GM12878 (cell line): ENCODE measurements around the gene RAD1. TPM values are rescaled to one million over a fixed set of nuclear protein-coding genes. Genes with fewer than 3 reads are reported as not detected.

Experiments used
- ATAC-seq: fragments of 200-7000 bp; cut with Tn5 transposase; 3 replicates; pipeline ENCODE4 v1.9.1; 2020; ENCODE audit warnings: mild to moderate bottlenecking, moderate library complexity
- BruUV-seq: library from RNA; stranded (reverse); fragments of 400-500 nt; replicated peaks from 2 replicates; lab custom pipeline; 2021; lab: Mats Ljungman, UMichigan
- CTCF ChIA-PET: fragments of 300-600 bp; sonication (Branson Sonifier 250); formaldehyde crosslinking; extraction: SDS; loops from one replicate; lab custom pipeline; 2021; ENCODE audit warnings: inconsistent platforms; lab: Yijun Ruan, JAX
- POLR2A ChIA-PET: fragments of 350-600 bp; formaldehyde crosslinking; extraction: SDS; loops from one replicate; lab custom pipeline; 2021; ENCODE audit warnings: inconsistent platforms; lab: Charles Lee
- RAD21 ChIA-PET: fragments of 300-600 bp; sonication (Branson Sonifier 250); formaldehyde crosslinking; loops from one replicate; lab custom pipeline; 2023; ENCODE audit warnings: antibody characterized with exemption; ENCODE audit not compliant: unreplicated experiment; lab: Charles Lee
- SMC1A ChIA-PET: fragments of 300-600 bp; sonication (Branson Sonifier 250); formaldehyde crosslinking; loops from one replicate; lab custom pipeline; 2023; ENCODE audit not compliant: unreplicated experiment, uncharacterized antibody; lab: Charles Lee
- DNase-seq: peaks from one replicate; pipeline ENCODE4 v3.0.0-alpha.2; 2011; ENCODE audit warnings: low read depth, low spot score
- FAIRE-seq: peaks from 3 replicates; lab custom pipeline; 2011; peaks lifted over from hg19 to GRCh38; lab: Jason Lieb, UNC
- H2AFZ ChIP-seq: 2 replicates; pipeline ENCODE4 v1.6.0; 2011; ENCODE audit warnings: low read depth, low read length, control low read depth; ENCODE audit not compliant: control insufficient read depth
- H3K27ac ChIP-seq: 2 replicates; pipeline ENCODE4 v1.5.1; 2011; ENCODE audit warnings: control low read depth; ENCODE audit not compliant: control insufficient read depth, insufficient read depth
- H3K27me3 ChIP-seq, 2 experiments: replicated peaks in 1 of 2; 2 replicates each; pipeline versions ENCODE4 v1.6.0 to v1.6.1; 2011; ENCODE audit warnings: low read length in 1 of 2; ENCODE audit not compliant: control insufficient read depth in 2 of 2, insufficient read depth in 2 of 2
- H3K36me3 ChIP-seq, 2 experiments: 2 replicates each; pipeline ENCODE4 v1.5.1; 2011; ENCODE audit warnings: low read length in 1 of 2; ENCODE audit not compliant: control insufficient read depth in 2 of 2, insufficient read depth in 2 of 2
- H3K4me1 ChIP-seq: 2 replicates; pipeline ENCODE4 v1.6.1; 2011; ENCODE audit warnings: mild to moderate bottlenecking, low read length, moderate library complexity, mixed read lengths; ENCODE audit not compliant: control insufficient read depth, insufficient read depth
- H3K4me2 ChIP-seq: 2 replicates; pipeline ENCODE4 v1.6.0; 2011; ENCODE audit warnings: control low read depth; ENCODE audit not compliant: control insufficient read depth, insufficient read depth
- H3K4me3 ChIP-seq: fragments of 200-600 bp; sonication (generic); 2 replicates; pipeline ENCODE4 v1.5.1; 2016
- H3K79me2 ChIP-seq: 2 replicates; pipeline ENCODE4 v1.6.0; 2011; ENCODE audit warnings: low read length; ENCODE audit not compliant: control insufficient read depth, insufficient read depth
- H3K9ac ChIP-seq: 2 replicates; pipeline ENCODE4 v1.8.0; 2011; ENCODE audit warnings: low read length, control low read depth, mixed read lengths; ENCODE audit not compliant: control insufficient read depth, insufficient read depth
- H3K9me3 ChIP-seq: replicated peaks from 3 replicates; pipeline ENCODE4 v1.5.1; 2011; ENCODE audit warnings: mild to moderate bottlenecking, low read length; ENCODE audit not compliant: control insufficient read depth, insufficient read depth
- H4K20me1 ChIP-seq: 2 replicates; pipeline ENCODE4 v1.6.0; 2011; ENCODE audit not compliant: control insufficient read depth, insufficient read depth
- BMI1 ChIP-seq: fragments of 450-650 bp; IDR thresholded peaks from 2 replicates; pipeline ENCODE4 v1.6.1; 2016; ENCODE audit warnings: mild to moderate bottlenecking, moderate library complexity, borderline replicate concordance
- CHD2 ChIP-seq: IDR thresholded peaks from 2 replicates; pipeline ENCODE4 v1.6.1; 2011; ENCODE audit warnings: low read depth, low read length, improper control_type of control experiment, borderline replicate concordance
- CUX1 ChIP-seq: IDR thresholded peaks from 2 replicates; pipeline ENCODE4 v1.6.1; 2012; ENCODE audit warnings: improper control_type of control experiment, low read depth, low read length; ENCODE audit not compliant: insufficient replicate concordance
- ESRRA ChIP-seq: IDR thresholded peaks from 2 replicates; pipeline ENCODE4 v1.6.1; 2012; ENCODE audit warnings: mild to moderate bottlenecking, low read length, improper control_type of control experiment
- EZH2 ChIP-seq: IDR thresholded peaks from 2 replicates; pipeline ENCODE4 v1.6.1; 2012; ENCODE audit warnings: low read depth, mild to moderate bottlenecking, control low read depth, inconsistent platforms, low read length, borderline replicate concordance; ENCODE audit not compliant: control insufficient read depth
- HCFC1 ChIP-seq: fragments of 150-350 bp; IDR thresholded peaks from 2 replicates; pipeline ENCODE4 v1.6.1; 2014; ENCODE audit warnings: low read length
- NFYA ChIP-seq: IDR thresholded peaks from 2 replicates; pipeline ENCODE4 v1.6.1; 2011; ENCODE audit warnings: low read depth, mild to moderate bottlenecking, low read length, improper control_type of control experiment, borderline replicate concordance
- RBBP5 ChIP-seq: fragments of 200-600 bp; sonication (generic); conservative IDR thresholded peaks from 2 replicates; pipeline ENCODE4 v1.6.1; 2016
- SKIL ChIP-seq: fragments of 450-650 bp; IDR thresholded peaks from 2 replicates; pipeline ENCODE4 v1.6.1; 2017; ENCODE audit warnings: mild to moderate bottlenecking, low read depth, inconsistent platforms; ENCODE audit not compliant: poor library complexity, severe bottlenecking
- SMARCA5 ChIP-seq: fragments of 450-650 bp; IDR thresholded peaks from 2 replicates; pipeline ENCODE4 v1.6.1; 2017; ENCODE audit warnings: mild to moderate bottlenecking
- USF2 ChIP-seq: IDR thresholded peaks from 2 replicates; pipeline ENCODE4 v1.6.1; 2011; ENCODE audit warnings: low read depth, low read length, improper control_type of control experiment, borderline replicate concordance
- YBX1 ChIP-seq: fragments of 450-650 bp; IDR thresholded peaks from 2 replicates; pipeline ENCODE4 v1.6.1; 2016; ENCODE audit warnings: antibody characterized with exemption
- WGBS: methylation state at CpG from one replicate; pipeline ENCODE4 v1.1.6; 2016; ENCODE audit warnings: low lambda C conversion rate; ENCODE audit not compliant: insufficient replicate concordance, insufficient coverage; ENCODE audit errors: missing lambda C conversion rate; 5-methylcytosine and 5-hydroxymethylcytosine counted together
- in situ Hi-C: fragments of 300-500 bp; cut with MboI; formaldehyde crosslinking; loops from 9 replicates; pipeline ENCODE4 v1.14.3; 2018; ENCODE audit warnings: mixed read lengths
- intact Hi-C: fragments of 100-400 bp; cut with micrococcal nuclease; formaldehyde crosslinking; loops from one replicate; pipeline ENCODE4 v1.14.2; 2022; ENCODE audit not compliant: unreplicated experiment
- polyA plus RNA-seq, 11 experiments: library from polyadenylated mRNA; depleted of rRNA in 4 of 11; unstranded in 6 of 11; stranded (reverse) in 5 of 11; fragments of >200 nt; fragmentation: Nextera tagmentation in 4 of 11; fragmentation: Illumina TruSeq in 1 of 11; extraction: Ambion mirVana in 4 of 11; extraction: Trizol in 1 of 11; gene quantifications; 1 replicate in 1 of 11; 2 replicates in 10 of 11; pipeline versions ENCODE4 v1.2.1 to v1.2.3, GENCODE V29; 2011 to 2016; ENCODE audit warnings: inconsistent platforms in 2 of 11, missing spikeins in 2 of 11, low read depth in 1 of 11
- total RNA-seq, 4 experiments: library from RNA; depleted of rRNA in 3 of 4; stranded (reverse); fragments of >200 nt in 3 of 4; fragmentation: Illumina TruSeq in 1 of 4; extraction: Trizol in 1 of 4; gene quantifications; 2 replicates each; pipeline versions ENCODE4 v1.2.1 to v1.2.3, GENCODE V29; 2013 to 2021

Gene RAD1
- total and polyA plus RNA-seq, 10 of the 15 experiments (the other 5 are each of a cell fraction or from before 2014, with no cell fraction given): 21.1 to 58.4 (median 37.2) TPM

GRCh38 chr5:34918025-34918424 lies 2.7 kb upstream of the RAD1 start:
- in situ Hi-C loops (loop anchor here (10.0 to 25.0 kb wide), 3 partner anchors 431 to 1473 kb away; partner anchors contain the start of genes AMACR and TARS1), intact Hi-C loops (loop anchor here (1.0 to 10.0 kb wide), 3 partner anchors 11 to 913 kb away; partner anchors contain the start of genes AMACR and DNAJC21)
- ChIA-PET CTCF (interaction anchor here (0.6 to 2.7 kb wide), 5 partner anchors 11 to 432 kb away, joined by 3 to 8 read pairs (median 5); partner anchors contain the start of gene DNAJC21), SMC1A (interaction anchor here (1.1 to 2.2 kb wide), 4 partner anchors 11 to 443 kb away, joined by 3 to 14 read pairs (median 3); partner anchors contain the start of gene DNAJC21), RAD21 (interaction anchor here (0.6 to 3.8 kb wide), 4 partner anchors 11 to 85 kb away, joined by 3 to 50 read pairs (median 8); partner anchors contain the start of gene DNAJC21), POLR2A (interaction anchor here (5.3 kb wide), 1 partner anchor 11 kb away, joined by 79 read pairs; the partner anchor contains the start of gene DNAJC21)
- H3K4me3 ChIP-seq: peak overlapping the region; percentile 86; the same call in 1 of the 2 replicates
- WGBS: 74% methylated on average over 4 of the region's 4 CpGs
- H2AFZ ChIP-seq: no peak overlapping the region
- H4K20me1 ChIP-seq: no peaks in the 10 kb centered on the region
- H3K27me3 ChIP-seq: no peaks in the 10 kb centered on the region
- 0 out of 2 replicates have a peak overlapping the region, but pooled peaks have one; percentile 28 for H3K27ac ChIP-seq
- H3K9me3 ChIP-seq: no peaks in the 10 kb centered on the region
- ATAC-seq (peak; percentile 15; the same call in 2 of the 3 replicates), FAIRE-seq (no peak), DNase-seq (no peak)
- H3K79me2 ChIP-seq: peaks cover 73% of the 10 kb centered on the region
- H3K4me1 ChIP-seq: peaks cover 6% of the 10 kb centered on the region; the same call in 1 of the 2 replicates
- peak overlapping the region; percentile 88 for H3K4me2 ChIP-seq
- no peak overlapping the region for H3K9ac ChIP-seq
- BruUV-seq: no TSS peak
- H3K36me3 ChIP-seq: peaks cover 0 to 20% of the 10 kb centered on the region in 2 experiments; a peak in 3 of 4 replicates
- TF ChIP-seq EZH2: no peak
- no peak for TF ChIP-seq USF2
- TF ChIP-seq SMARCA5: no peak
- no peak for TF ChIP-seq ESRRA
- TF ChIP-seq CHD2: no peak
- TF ChIP-seq NFYA: no peak
- TF ChIP-seq CUX1: no peak
- no peak for TF ChIP-seq BMI1
- TF ChIP-seq YBX1: no peak
- TF ChIP-seq SKIL: no peak
- TF ChIP-seq RBBP5: no peak
- TF ChIP-seq HCFC1: no peak
